ENCODE measurements around the gene C20orf96. TPM values are rescaled to one million over a fixed set of nuclear protein-coding genes. Genes with fewer than 3 reads are reported as not detected.

The C20orf96 gene
- polyA plus RNA-seq, 1 donor (not counting 4 experiments of a cell fraction or from before 2014, with no cell fraction given), result 3.6 TPM

GRCh38 chr20:305745-306144 is 15.2 kb upstream of the C20orf96 start:
- peaks cover 2% of the 10 kb centered on the region for H3K9me3 ChIP-seq (ENCODE audit: control insufficient read depth, low read depth, low read length)
- DNase-seq (ENCODE audit: low read depth, low spot score) (no peak), FAIRE-seq (no peak)
- peaks cover 35% of the 10 kb centered on the region for H3K4me1 ChIP-seq (ENCODE audit: control insufficient read depth, extremely low read depth, insufficient read depth, low read length)
- H3K9ac ChIP-seq (ENCODE audit: control insufficient read depth, extremely low read depth, insufficient read depth, low read length), result no peak overlapping the region
- H3K4me2 ChIP-seq (ENCODE audit: control insufficient read depth, extremely low read depth, insufficient read depth, low read depth, low read length), result no peak overlapping the region
- H3K27ac ChIP-seq (ENCODE audit: control insufficient read depth, insufficient read depth, low read length), result no peak overlapping the region
- H3K79me2 ChIP-seq (ENCODE audit: control insufficient read depth, insufficient read depth, low read length), result no peaks in the 10 kb centered on the region
- TF ChIP-seq, protein P1, sequence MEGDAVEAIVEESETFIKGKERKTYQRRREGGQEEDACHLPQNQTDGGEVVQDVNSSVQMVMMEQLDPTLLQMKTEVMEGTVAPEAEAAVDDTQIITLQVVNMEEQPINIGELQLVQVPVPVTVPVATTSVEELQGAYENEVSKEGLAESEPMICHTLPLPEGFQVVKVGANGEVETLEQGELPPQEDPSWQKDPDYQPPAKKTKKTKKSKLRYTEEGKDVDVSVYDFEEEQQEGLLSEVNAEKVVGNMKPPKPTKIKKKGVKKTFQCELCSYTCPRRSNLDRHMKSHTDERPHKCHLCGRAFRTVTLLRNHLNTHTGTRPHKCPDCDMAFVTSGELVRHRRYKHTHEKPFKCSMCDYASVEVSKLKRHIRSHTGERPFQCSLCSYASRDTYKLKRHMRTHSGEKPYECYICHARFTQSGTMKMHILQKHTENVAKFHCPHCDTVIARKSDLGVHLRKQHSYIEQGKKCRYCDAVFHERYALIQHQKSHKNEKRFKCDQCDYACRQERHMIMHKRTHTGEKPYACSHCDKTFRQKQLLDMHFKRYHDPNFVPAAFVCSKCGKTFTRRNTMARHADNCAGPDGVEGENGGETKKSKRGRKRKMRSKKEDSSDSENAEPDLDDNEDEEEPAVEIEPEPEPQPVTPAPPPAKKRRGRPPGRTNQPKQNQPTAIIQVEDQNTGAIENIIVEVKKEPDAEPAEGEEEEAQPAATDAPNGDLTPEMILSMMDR (optimal IDR thresholded peaks at IDR 0.05 in 1 of 3, IDR thresholded peaks at IDR 0.05 in 1 of 3, conservative IDR thresholded peaks at IDR 0.05 in 1 of 3; ENCODE audit: extremely low read depth in 1 of 3, insufficient read depth in 2 of 3, low read length in 3 of 3), result no peak
- TF ChIP-seq EZH2 (IDR thresholded peaks at IDR 0.05; ENCODE audit: low read length), result no peak
- H3K36me3 ChIP-seq (ENCODE audit: control insufficient read depth in 2 of 2, extremely low read depth in 1 of 2, insufficient read depth in 2 of 2, low read length in 2 of 2), result no peaks in the 10 kb centered on the region
- no peak overlapping the region for H2AFZ ChIP-seq (ENCODE audit: control insufficient read depth, low read length)
- dilution Hi-C loops (cut with MboI; ENCODE audit: extremely low pct_ligation_motif_present, low sequenced_read_pairs), result no loop called here
- H3K9me1 ChIP-seq (ENCODE audit: control insufficient read depth, extremely low read depth, insufficient read depth, low read length), result no peaks in the 10 kb centered on the region
- H3K27me3 ChIP-seq (ENCODE audit: control insufficient read depth, extremely low read depth, insufficient read depth, low read length), result no peaks in the 10 kb centered on the region
- H3K4me3 ChIP-seq (ENCODE audit: control insufficient read depth in 2 of 3, extremely low read depth in 1 of 3, insufficient read depth in 2 of 3, low read depth in 1 of 3, low read length in 3 of 3), result no peak overlapping the region
- no peaks in the 10 kb centered on the region for H4K20me1 ChIP-seq (ENCODE audit: control insufficient read depth, extremely low read depth, insufficient read depth, low read length)

DNA sequence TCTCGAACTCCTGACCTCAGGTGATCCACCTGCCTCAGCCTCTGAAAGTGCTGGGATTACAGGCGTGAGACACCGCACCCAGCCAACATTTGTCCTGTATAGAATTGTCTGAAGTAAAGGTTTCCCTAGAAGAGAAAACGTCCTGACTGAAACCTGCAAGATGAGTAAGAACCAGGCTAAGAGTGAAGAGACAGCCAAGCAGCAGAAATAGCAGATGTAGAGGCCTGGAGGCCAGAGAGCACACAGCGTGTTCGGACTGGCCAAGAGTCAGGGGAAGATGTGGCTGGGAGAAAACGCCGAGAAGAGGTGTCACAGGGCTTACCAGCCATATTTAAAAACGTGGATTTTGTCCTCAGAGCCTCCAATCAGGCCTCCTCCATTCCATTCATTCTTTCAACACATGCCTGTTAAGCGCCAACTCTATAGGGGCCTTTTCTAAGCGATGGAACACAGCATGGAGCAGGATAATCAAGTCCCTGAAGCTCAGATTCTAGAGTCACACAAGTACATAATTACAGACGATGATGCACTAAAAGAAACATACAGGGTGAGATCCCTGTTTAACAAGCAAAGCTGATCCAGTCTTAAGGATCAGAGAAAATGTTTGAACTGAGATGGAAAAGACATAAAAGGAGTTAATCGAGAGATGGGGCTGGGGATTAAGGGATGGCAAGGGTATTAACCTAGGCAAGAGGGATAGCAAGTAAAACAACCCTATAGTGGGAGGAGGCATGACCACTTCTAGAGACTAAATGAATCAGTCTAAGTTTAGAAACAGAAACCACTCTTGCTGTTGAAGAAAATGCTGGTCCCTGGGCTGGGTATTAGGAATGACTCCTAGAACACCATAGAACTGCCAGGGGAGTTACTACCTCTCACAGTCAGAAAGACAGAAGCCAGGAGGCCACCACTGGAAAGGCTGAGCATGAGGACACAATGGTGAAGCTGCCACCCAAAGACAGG is 11.6 kb upstream of the C20orf96 start:
- TF ChIP-seq, protein P1 (optimal IDR thresholded peaks at IDR 0.05 in 1 of 3, IDR thresholded peaks at IDR 0.05 in 1 of 3, conservative IDR thresholded peaks at IDR 0.05 in 1 of 3; ENCODE audit: extremely low read depth in 1 of 3, insufficient read depth in 2 of 3, low read length in 3 of 3), result no peak
- no peak for TF ChIP-seq EZH2 (IDR thresholded peaks at IDR 0.05; ENCODE audit: low read length)
- no peaks in the 10 kb centered on the region for H3K9me1 ChIP-seq (ENCODE audit: control insufficient read depth, extremely low read depth, insufficient read depth, low read length)
- no peak overlapping the region for H3K4me3 ChIP-seq (ENCODE audit: control insufficient read depth in 2 of 3, extremely low read depth in 1 of 3, insufficient read depth in 2 of 3, low read depth in 1 of 3, low read length in 3 of 3)
- no peaks in the 10 kb centered on the region for H3K9me3 ChIP-seq (ENCODE audit: control insufficient read depth, low read depth, low read length)
- no peaks in the 10 kb centered on the region for H3K27me3 ChIP-seq (ENCODE audit: control insufficient read depth, extremely low read depth, insufficient read depth, low read length)
- DNase-seq (ENCODE audit: low read depth, low spot score) (no peak), FAIRE-seq (no peak)
- no peak overlapping the region for H3K9ac ChIP-seq (ENCODE audit: control insufficient read depth, extremely low read depth, insufficient read depth, low read length)
- no peak overlapping the region for H3K27ac ChIP-seq (ENCODE audit: control insufficient read depth, insufficient read depth, low read length)
- peaks cover 30% of the 10 kb centered on the region for H3K4me1 ChIP-seq (ENCODE audit: control insufficient read depth, extremely low read depth, insufficient read depth, low read length)
- dilution Hi-C loops (cut with MboI; ENCODE audit: extremely low pct_ligation_motif_present, low sequenced_read_pairs), result no loop called here
- H4K20me1 ChIP-seq (ENCODE audit: control insufficient read depth, extremely low read depth, insufficient read depth, low read length), result no peaks in the 10 kb centered on the region
- H3K4me2 ChIP-seq (ENCODE audit: control insufficient read depth, extremely low read depth, insufficient read depth, low read depth, low read length), result no peak overlapping the region
- peaks cover 19% of the 10 kb centered on the region for H3K79me2 ChIP-seq (ENCODE audit: control insufficient read depth, insufficient read depth, low read length)
- H2AFZ ChIP-seq (ENCODE audit: control insufficient read depth, low read length), result no peak overlapping the region
- H3K36me3 ChIP-seq (ENCODE audit: control insufficient read depth in 2 of 2, extremely low read depth in 1 of 2, insufficient read depth in 2 of 2, low read length in 2 of 2), result no peaks in the 10 kb centered on the region
